Brain microvascular endothelial cell (primary cell): ENCODE measurements around the gene IQSEC3.
"Not testable (repeated sequence)": the region's sequence is repeated elsewhere in the genome, so short reads cannot be mapped to it uniquely, and the experiment has no call there.

Source experiments
- DNase-seq: peaks from one replicate; pipeline ENCODE4 v3.0.0-alpha.2; 2020
- H3K27ac ChIP-seq: fragments of 250-450 bp; sonication (Bioruptor Pico); 2 replicates; pipeline ENCODE4 v1.5.1; 2020; ENCODE audit warnings: mild to moderate bottlenecking, moderate library complexity
- H3K27me3 ChIP-seq: fragments of 250-450 bp; sonication (Bioruptor Pico); replicated peaks from 2 replicates; pipeline ENCODE4 v1.5.1; 2020; ENCODE audit warnings: mild to moderate bottlenecking
- H3K36me3 ChIP-seq: fragments of 250-450 bp; sonication (Bioruptor Pico); replicated peaks from 2 replicates; pipeline ENCODE4 v1.5.1; 2020; ENCODE audit warnings: mild to moderate bottlenecking
- H3K4me3 ChIP-seq: 2 replicates; pipeline ENCODE4 v1.5.1; 2011; ENCODE audit warnings: low read depth, mild to moderate bottlenecking, control low read depth, low read length, moderate library complexity
- in situ Hi-C: cut with HindIII; loops from 2 replicates; pipeline ENCODE4 v1.10.0; 2017; ENCODE audit warnings: low sequenced_read_pairs, low pct_ligation_motif_present
- TF ChIP-seq, protein P1 (sequence below): IDR thresholded peaks from 2 replicates; pipeline ENCODE4 v1.5.1; 2011; ENCODE audit warnings: low read depth, mild to moderate bottlenecking, moderate library complexity, low read length, control low read depth, inconsistent platforms; ENCODE audit errors: missing control alignments

The IQSEC3 gene

DNA sequence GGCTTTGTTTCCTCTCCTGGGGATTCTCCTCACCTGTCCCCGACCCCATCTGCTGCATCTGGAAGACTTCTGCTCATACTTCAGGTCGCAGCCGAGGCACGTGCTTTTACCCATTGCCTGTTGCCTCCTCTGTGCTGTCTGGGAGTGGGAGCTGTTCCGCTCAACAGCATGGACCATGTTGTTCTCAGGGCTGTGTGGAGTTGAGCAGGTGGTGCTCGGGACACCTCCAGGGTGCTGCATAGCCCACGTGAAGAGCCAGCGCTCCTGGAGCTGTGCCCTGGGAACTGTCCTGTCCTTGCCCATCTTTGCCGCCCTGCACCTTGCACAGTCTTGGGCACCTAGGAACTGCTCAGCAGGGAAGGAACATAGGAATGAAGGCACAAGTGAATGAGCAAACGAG lies 62.4 kb downstream of the IQSEC3 start:
- Histone ChIP-seq H3K27ac (no peak overlapping the region), H3K4me3 (no peak overlapping the region), H3K27me3 (peaks cover 4% of the 10 kb centered on the region), H3K36me3 (no peaks in the 10 kb centered on the region)
- in situ Hi-C loops = no loop called here
- no peak for DNase-seq
- TF ChIP-seq, protein P1, sequence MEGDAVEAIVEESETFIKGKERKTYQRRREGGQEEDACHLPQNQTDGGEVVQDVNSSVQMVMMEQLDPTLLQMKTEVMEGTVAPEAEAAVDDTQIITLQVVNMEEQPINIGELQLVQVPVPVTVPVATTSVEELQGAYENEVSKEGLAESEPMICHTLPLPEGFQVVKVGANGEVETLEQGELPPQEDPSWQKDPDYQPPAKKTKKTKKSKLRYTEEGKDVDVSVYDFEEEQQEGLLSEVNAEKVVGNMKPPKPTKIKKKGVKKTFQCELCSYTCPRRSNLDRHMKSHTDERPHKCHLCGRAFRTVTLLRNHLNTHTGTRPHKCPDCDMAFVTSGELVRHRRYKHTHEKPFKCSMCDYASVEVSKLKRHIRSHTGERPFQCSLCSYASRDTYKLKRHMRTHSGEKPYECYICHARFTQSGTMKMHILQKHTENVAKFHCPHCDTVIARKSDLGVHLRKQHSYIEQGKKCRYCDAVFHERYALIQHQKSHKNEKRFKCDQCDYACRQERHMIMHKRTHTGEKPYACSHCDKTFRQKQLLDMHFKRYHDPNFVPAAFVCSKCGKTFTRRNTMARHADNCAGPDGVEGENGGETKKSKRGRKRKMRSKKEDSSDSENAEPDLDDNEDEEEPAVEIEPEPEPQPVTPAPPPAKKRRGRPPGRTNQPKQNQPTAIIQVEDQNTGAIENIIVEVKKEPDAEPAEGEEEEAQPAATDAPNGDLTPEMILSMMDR = no peak

DNA sequence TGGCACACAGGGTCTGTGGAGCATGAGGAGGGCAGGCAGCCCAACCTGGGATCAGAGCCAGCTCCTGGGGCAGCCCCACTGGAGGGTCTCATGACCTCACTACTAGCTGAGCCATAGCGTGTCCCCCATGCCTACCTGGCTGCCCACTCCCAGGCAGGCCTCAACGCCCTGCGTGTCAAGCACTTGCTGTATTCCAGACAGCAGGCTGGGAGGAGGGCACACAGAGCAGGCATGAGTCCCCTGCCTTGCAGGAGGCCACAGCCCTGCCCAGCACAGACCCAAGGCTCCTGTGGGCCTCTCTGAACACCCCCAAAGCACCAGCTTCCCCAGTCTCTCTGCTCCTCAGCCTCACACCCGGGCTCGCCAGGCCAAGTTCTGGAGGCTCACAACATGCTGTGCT lies 64.0 kb downstream of the IQSEC3 start:
- DNase-seq = no peak
- in situ Hi-C loops = no loop called here
- no peaks in the 10 kb centered on the region for H3K36me3 ChIP-seq
- no peak overlapping the region for H3K4me3 ChIP-seq
- H3K27me3 ChIP-seq = peaks cover 4% of the 10 kb centered on the region
- no peak overlapping the region for H3K27ac ChIP-seq
- TF ChIP-seq, protein P1 = no peak

DNA sequence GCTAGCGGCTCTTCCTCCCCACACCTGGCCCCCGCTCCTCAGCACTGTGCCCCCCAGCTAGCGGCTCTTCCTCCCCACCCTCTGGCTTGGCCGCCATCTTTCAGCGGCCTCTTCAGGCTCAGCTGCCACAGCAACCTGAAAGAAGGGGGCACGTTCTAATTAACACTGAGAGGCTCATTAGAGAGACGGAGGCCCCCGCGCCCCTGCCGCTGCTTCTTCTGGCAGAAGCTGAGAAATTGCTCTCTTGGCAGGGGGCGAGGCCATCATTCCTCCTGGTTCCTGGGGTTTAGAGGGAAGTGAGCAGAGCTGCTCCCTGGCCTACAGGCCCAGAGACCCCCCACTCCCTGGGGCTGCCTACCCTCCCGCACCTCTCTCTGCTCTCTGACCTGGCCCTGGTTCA lies 64.4 kb downstream of the IQSEC3 start:
- DNase-seq = no peak
- TF ChIP-seq, protein P1 = no peak
- peaks cover 4% of the 10 kb centered on the region for H3K27me3 ChIP-seq
- no peak overlapping the region for H3K27ac ChIP-seq
- in situ Hi-C loops = no loop called here
- H3K4me3 ChIP-seq = no peak overlapping the region
- no peaks in the 10 kb centered on the region for H3K36me3 ChIP-seq

DNA sequence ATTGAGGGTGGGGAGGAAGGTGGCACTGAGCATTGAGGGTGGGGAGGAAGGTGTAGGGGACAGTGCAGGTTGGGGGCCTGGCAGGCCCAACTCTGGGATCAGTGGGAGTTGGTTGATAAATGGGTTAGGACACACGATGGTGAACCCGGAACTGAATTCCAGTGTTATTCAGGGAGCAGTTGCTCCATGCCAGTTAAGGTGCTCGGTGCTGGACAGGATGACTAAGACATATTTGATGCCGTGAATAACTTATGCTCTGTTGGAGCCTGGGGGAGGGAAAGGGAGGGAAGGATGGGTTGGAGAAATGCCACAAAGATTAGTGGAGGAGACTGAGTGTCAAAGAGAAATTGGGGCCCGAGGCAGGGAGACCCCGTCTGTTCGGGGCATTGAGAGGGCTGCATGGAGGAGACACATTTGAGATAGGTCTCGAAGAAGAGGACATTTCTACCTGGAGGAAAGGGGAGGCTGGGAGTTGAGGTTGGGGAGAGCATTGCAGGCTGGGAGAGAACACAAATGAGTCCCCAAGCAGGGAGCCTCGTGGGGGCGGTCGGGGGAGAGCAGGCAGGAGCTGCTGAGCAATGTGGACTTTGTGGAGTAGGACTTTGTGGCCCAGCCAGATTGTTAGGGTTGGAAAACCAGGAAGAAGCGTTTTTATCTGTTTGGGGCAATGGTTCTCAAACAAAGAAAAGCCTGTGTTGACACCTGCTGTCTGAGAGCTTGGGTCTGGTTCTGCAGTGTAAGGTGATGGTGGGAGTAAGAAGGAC lies 65.3 kb downstream of the IQSEC3 start:
- TF ChIP-seq, protein P1 = no peak
- Histone ChIP-seq H3K27ac (no peak overlapping the region), H3K27me3 (peaks cover 4% of the 10 kb centered on the region), H3K4me3 (no peak overlapping the region), H3K36me3 (no peaks in the 10 kb centered on the region)
- DNase-seq = no peak
- in situ Hi-C loops = no loop called here

DNA sequence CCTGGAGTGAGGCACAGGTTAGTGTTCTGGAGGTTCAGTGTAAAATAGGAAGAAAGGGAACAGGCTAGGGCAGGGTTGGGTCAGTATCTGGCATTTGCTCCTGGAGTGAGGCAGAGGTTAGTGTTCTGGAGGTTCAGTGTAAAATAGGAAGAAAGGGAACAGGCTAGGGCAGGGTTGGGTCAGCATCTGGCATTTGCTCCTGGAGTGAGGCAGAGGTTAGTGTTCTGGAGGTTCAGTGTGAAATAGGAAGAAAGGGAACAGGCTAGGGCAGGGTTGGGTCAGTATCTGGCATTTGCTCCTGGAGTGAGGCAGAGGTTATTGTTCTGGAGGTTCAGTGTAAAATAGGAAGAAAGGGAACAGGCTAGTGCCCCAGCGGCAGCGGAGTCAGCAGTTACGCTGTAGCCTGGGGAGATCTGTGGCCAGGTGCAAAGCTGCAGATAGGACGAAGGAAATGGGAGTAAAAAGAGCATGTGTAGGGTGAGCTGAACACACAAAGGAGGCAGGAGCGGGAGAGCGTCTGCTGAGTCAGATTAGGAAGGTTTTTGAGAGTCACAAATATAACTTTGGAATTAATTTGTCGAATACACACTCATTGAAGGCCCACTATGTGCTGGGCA lies 67.2 kb downstream of the IQSEC3 start:
- H3K27ac ChIP-seq, in situ Hi-C loops, DNase-seq, H3K36me3 ChIP-seq, H3K4me3 ChIP-seq, H3K27me3 ChIP-seq: not testable (repeated sequence)

DNA sequence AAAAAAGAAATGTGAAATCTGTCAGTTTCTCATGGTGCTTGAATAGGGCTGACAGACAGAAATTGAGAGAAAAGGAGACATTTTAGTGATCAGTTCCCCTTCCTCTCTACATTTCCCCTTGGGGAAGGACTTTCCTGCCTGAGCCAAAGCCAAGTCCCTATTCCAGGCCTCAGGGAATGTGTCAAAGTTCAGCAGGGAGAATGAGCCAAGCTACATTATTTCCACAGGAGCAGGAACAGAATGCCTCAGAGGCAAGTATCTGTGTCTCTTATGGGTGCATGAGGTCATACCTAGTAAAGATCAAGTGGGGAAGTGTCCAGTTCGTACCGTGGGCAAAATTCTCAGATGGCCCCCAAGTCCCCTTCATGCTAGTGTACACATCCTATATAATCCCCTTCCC lies 68.6 kb downstream of the IQSEC3 start:
- no peak for DNase-seq
- no peak overlapping the region for H3K4me3 ChIP-seq
- TF ChIP-seq, protein P1 = no peak
- H3K36me3 ChIP-seq = no peaks in the 10 kb centered on the region
- H3K27ac ChIP-seq = no peak overlapping the region
- peaks cover 18% of the 10 kb centered on the region for H3K27me3 ChIP-seq
- in situ Hi-C loops = no loop called here
